Measurements from ENCODE around the gene BBS1.

GRCh38 chr11:66472054-66472453, 38.4 kb upstream of the BBS1 start:
- TF ChIP-seq CTCF (conservative IDR thresholded peaks at IDR 0.05) (no peak), ZFX (IDR thresholded peaks at IDR 0.05) (no peak)

Data from C4-2B (cell line).